GM12875 (cell line): Measurements from ENCODE around the gene WHAMM.
"Not testable (repeated sequence)": the region's sequence is repeated elsewhere in the genome, so short reads cannot be mapped to it uniquely, and the experiment has no call there.

Experiments
- H3K4me3 ChIP-seq: one replicate; pipeline ENCODE4 v1.5.1; 2011; ENCODE audit warnings: low read depth, low read length, control low read depth
- CTCF ChIP-seq: IDR thresholded peaks from 2 replicates; pipeline ENCODE4 v1.5.1; 2011; ENCODE audit warnings: low read depth, mild to moderate bottlenecking, control low read depth, inconsistent platforms, low read length, moderate library complexity, borderline replicate concordance; ENCODE audit not compliant: insufficient read depth

The WHAMM gene

GRCh38 chr15:82855286-82856100 is 46.1 kb downstream of the WHAMM start:
- TF ChIP-seq CTCF, result no peak
- H3K4me3 ChIP-seq, result no peak overlapping the region

GRCh38 chr15:82856397-82857170 is 47.2 kb downstream of the WHAMM start:
- TF ChIP-seq CTCF, result no peak
- no peak overlapping the region for H3K4me3 ChIP-seq

GRCh38 chr15:82858932-82859331 is 49.5 kb downstream of the WHAMM start:
- no peak for TF ChIP-seq CTCF
- H3K4me3 ChIP-seq, result no peak overlapping the region

- H3K4me3 ChIP-seq, result no peak overlapping the region
Measured at GRCh38 chr15:82862886-82863285, 53.5 kb downstream of the WHAMM start.

GRCh38 chr15:82864967-82865366 is 55.5 kb downstream of the WHAMM start:
- H3K4me3 ChIP-seq, result no peak overlapping the region
- no peak for TF ChIP-seq CTCF

More at GRCh38 chr15:82862886-82863285, 53.5 kb downstream of the WHAMM start:
- TF ChIP-seq CTCF, result no peak

- not testable (repeated sequence) for H3K4me3 ChIP-seq
Measured at GRCh38 chr15:82865581-82865980, 56.2 kb downstream of the WHAMM start.

- not testable (repeated sequence) for H3K4me3 ChIP-seq
Measured at GRCh38 chr15:82865981-82866380, 56.6 kb downstream of the WHAMM start.

GRCh38 chr15:82870727-82871320 is 61.4 kb downstream of the WHAMM start:
- TF ChIP-seq CTCF, result no peak
- H3K4me3 ChIP-seq, result no peak overlapping the region
